ENCODE results near the gene CAMK2G. TPM values are rescaled to one million over a fixed set of nuclear protein-coding genes. Genes with fewer than 3 reads are reported as not detected.

The CAMK2G gene
- total RNA-seq, 4 donors from 2014 or later = 48.6 to 67.5 (median 51.7) TPM

DNA sequence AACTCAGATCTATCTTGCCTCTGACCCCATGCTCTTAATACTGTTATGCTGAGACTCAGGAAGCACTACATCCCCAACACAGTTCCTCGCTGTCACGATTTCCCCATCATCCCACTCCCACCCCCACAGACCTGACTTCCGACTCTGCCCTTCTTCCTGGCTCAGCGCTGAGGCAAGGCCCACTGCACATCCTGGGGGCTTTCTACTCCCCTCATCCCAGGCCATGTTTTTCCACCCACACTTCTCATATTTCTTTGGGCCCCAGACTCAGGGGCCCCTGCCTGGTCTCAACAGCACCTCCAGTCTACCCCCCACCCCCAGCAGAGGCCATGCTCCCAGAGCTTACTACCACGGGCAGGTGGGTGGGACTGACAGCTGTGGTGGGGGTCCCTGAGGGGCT lies 55.3 kb downstream of the CAMK2G start:
- Histone ChIP-seq H3K4me1 (peaks cover 11 to 26% of the 10 kb centered on the region in 2 donors), H3K36me3 (peaks cover 0 to 29% of the 10 kb centered on the region in 2 donors), H3K27me3 (no peaks in the 10 kb centered on the region), H3K9me3 (no peaks in the 10 kb centered on the region), H3K4me3 (no peak overlapping the region), H3K27ac (peak overlapping the region; percentile 40 to 82 (median 78))
- TF ChIP-seq CTCF (IDR thresholded peaks at IDR 0.05 in 4 of 5, conservative IDR thresholded peaks at IDR 0.05 in 1 of 5) (no peak), POLR2A (IDR thresholded peaks at IDR 0.05) (no peak)
- DNase-seq (no peak), ATAC-seq (no peak)
- intact Hi-C loops (cut with DNase I; ENCODE audit: low total_unique reads) = no loop called here
- in situ Hi-C loops (cut with MboI; ENCODE audit: low sequenced_read_pairs in 4 of 4) = no loop called here

- peak overlapping the region in 2 of 4 donors; percentile 12 to 82 for H3K27ac ChIP-seq
- no peak for DNase-seq
- in situ Hi-C loops (cut with MboI; ENCODE audit: low sequenced_read_pairs in 4 of 4) = no loop called here
- TF ChIP-seq POLR2A (IDR thresholded peaks at IDR 0.05) (no peak), CTCF (IDR thresholded peaks at IDR 0.05 in 4 of 5, conservative IDR thresholded peaks at IDR 0.05 in 1 of 5) (no peak)
- no peak overlapping the region for H3K4me3 ChIP-seq
- no peaks in the 10 kb centered on the region for H3K9me3 ChIP-seq
- peaks cover 11 to 26% of the 10 kb centered on the region in 2 donors for H3K4me1 ChIP-seq
- intact Hi-C loops (cut with DNase I; ENCODE audit: low total_unique reads) = no loop called here
- H3K27me3 ChIP-seq = no peaks in the 10 kb centered on the region
- H3K36me3 ChIP-seq = peaks cover 0 to 29% of the 10 kb centered on the region in 2 donors
- ATAC-seq = no peak
These were observed 56.0 kb downstream of the CAMK2G start for GRCh38 chr10:73818402-73818801.

DNA sequence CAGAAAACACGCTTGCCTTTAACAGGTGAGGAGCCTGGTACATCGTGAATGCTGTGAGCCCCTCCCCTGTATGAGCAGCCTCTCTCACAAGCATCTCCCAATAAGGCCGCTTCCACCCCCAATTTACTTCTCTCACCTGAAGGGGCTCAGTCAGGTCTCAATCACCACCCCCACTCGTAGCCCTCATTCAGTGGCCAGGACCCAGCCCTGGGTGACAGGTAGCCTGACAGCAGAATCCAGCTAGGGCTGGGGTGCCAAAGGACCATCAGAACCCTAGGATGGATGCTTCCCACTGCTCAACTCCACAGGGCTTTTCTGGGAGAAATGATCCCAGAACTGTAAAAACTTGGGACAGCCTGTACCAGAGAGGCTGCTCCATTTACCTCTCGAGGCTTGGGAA lies 56.5 kb downstream of the CAMK2G start:
- in situ Hi-C loops (cut with MboI; ENCODE audit: low sequenced_read_pairs in 4 of 4) = no loop called here
- H3K27me3 ChIP-seq = no peaks in the 10 kb centered on the region
- peak overlapping the region in 3 of 4 donors; percentile 33 to 82 (median 58) for H3K27ac ChIP-seq
- H3K9me3 ChIP-seq = no peaks in the 10 kb centered on the region
- DNase-seq = no peak
- peaks cover 11 to 26% of the 10 kb centered on the region in 2 donors for H3K4me1 ChIP-seq
- H3K36me3 ChIP-seq = peaks cover 0 to 26% of the 10 kb centered on the region in 2 donors
- ATAC-seq = no peak
- no peak overlapping the region for H3K4me3 ChIP-seq
- intact Hi-C loops (cut with DNase I; ENCODE audit: low total_unique reads) = no loop called here
- TF ChIP-seq POLR2A (IDR thresholded peaks at IDR 0.05) = no peak
- no peak for TF ChIP-seq CTCF (IDR thresholded peaks at IDR 0.05 in 4 of 5, conservative IDR thresholded peaks at IDR 0.05 in 1 of 5)

GRCh38 chr10:73816917-73817729 lies 57.2 kb downstream of the CAMK2G start:
- in situ Hi-C loops (cut with MboI; ENCODE audit: low sequenced_read_pairs in 4 of 4) (no loop called here), intact Hi-C loops (cut with DNase I; ENCODE audit: low total_unique reads) (no loop called here)
- DNase-seq (peak; percentile 23 to 60), ATAC-seq (peak in 1 of 2 donors; percentile 17)
- Histone ChIP-seq H3K27me3 (no peaks in the 10 kb centered on the region), H3K4me1 (peaks cover 11 to 27% of the 10 kb centered on the region in 2 donors), H3K36me3 (peaks cover 0 to 26% of the 10 kb centered on the region in 2 donors), H3K27ac (peak overlapping the region; percentile 36 to 82 (median 52)), H3K9me3 (no peaks in the 10 kb centered on the region), H3K4me3 (no peak overlapping the region)
- TF ChIP-seq CTCF (IDR thresholded peaks at IDR 0.05 in 4 of 5, conservative IDR thresholded peaks at IDR 0.05 in 1 of 5) (no peak), POLR2A (IDR thresholded peaks at IDR 0.05) (no peak)
